ENCODE results near the gene SPTAN1. TPM values are rescaled to one million over a fixed set of nuclear protein-coding genes. Genes with fewer than 3 reads are reported as not detected.

Gene SPTAN1
- 207 and 225 TPM in 2 replicates for total RNA-seq (2014; rRNA removed; shearing (Covaris generic))

GRCh38 chr9:128552153-128552743 lies at the start of gene SPTAN1:
Gene SPTAN1 (plus strand): TSS chr9:128552587. CDS start chr9:128566741, 14,154 bp downstream.

GRCh38 chr9:128504485-128505413 lies 47.6 kb upstream of the SPTAN1 start, which contains the start of gene GLE1:
Gene GLE1 (plus strand): TSS chr9:128504719. CDS start chr9:128504806, 87 bp downstream.

GRCh38 chr9:128656416-128657343 lies 104.3 kb downstream of the SPTAN1 start, which contains the start of gene DYNC2I2:
Gene DYNC2I2 (minus strand): TSS chr9:128656847. CDS start chr9:128656726, 121 bp downstream.

Small RNA genes lying within 50 kb of the gene (small RNA-seq; reads per million reads assigned to genes)
- gene RNU7-171P, result not detected

Other genes with a start within 250 kb of the SPTAN1 start
- 43.4 and 51.6 TPM in 2 replicates for gene TRUB2, start 230.1 kb upstream of the SPTAN1 start, total RNA-seq (2014; rRNA removed; shearing (Covaris generic))
- gene COQ4, start 229.7 kb upstream of the SPTAN1 start, total RNA-seq (2014; rRNA removed; shearing (Covaris generic)), result 53.9 and 56.4 TPM in 2 replicates
- gene SLC27A4, start 212.1 kb upstream of the SPTAN1 start, total RNA-seq (2014; rRNA removed; shearing (Covaris generic)), result 24.0 and 24.8 TPM in 2 replicates
- gene URM1, start 181.2 kb upstream of the SPTAN1 start, total RNA-seq (2014; rRNA removed; shearing (Covaris generic)), result 79.1 and 80.8 TPM in 2 replicates
- gene CERCAM, start 131.7 kb upstream of the SPTAN1 start, total RNA-seq (2014; rRNA removed; shearing (Covaris generic)), result 32.1 and 32.5 TPM in 2 replicates
- gene ODF2, start 96.6 kb upstream of the SPTAN1 start, total RNA-seq (2014; rRNA removed; shearing (Covaris generic)), result 68.3 and 78.2 TPM in 2 replicates
- gene GLE1, start 47.9 kb upstream of the SPTAN1 start, total RNA-seq (2014; rRNA removed; shearing (Covaris generic)), result 52.9 and 54.4 TPM in 2 replicates
- 179 and 221 TPM in 2 replicates for gene DYNC2I2, start 104.3 kb downstream of the SPTAN1 start, total RNA-seq (2014; rRNA removed; shearing (Covaris generic))
- 789 and 951 TPM in 2 replicates for gene SET, start 136.6 kb downstream of the SPTAN1 start, total RNA-seq (2014; rRNA removed; shearing (Covaris generic))
- 12.7 and 14.0 TPM in 2 replicates for gene PKN3, start 149.9 kb downstream of the SPTAN1 start, total RNA-seq (2014; rRNA removed; shearing (Covaris generic))
- gene ZDHHC12, start 171.5 kb downstream of the SPTAN1 start, total RNA-seq (2014; rRNA removed; shearing (Covaris generic)), result 54.5 and 62.5 TPM in 2 replicates
- gene ZER1, start 219.3 kb downstream of the SPTAN1 start, total RNA-seq (2014; rRNA removed; shearing (Covaris generic)), result 16.3 and 20.9 TPM in 2 replicates
- gene TBC1D13, start 234.7 kb downstream of the SPTAN1 start, total RNA-seq (2014; rRNA removed; shearing (Covaris generic)), result 11.1 and 12.6 TPM in 2 replicates